HG02970 (cell line): ENCODE results near the gene DGCR2.

ENCODE experiments used
- ATAC-seq: cut with Tn5 transposase; IDR thresholded peaks from one replicate; pipeline ENCODE4 v1.9.1; 2021; ENCODE audit warnings: mild to moderate bottlenecking, moderate library complexity, moderate number of reproducible peaks; ENCODE audit not compliant: unreplicated experiment, low FRiP score

DGCR2 gene

GRCh38 chr22:19110064-19110458 lies 12.2 kb downstream of the DGCR2 start:
- no peak for ATAC-seq

- ATAC-seq, result no peak
These were observed 12.8 kb downstream of the DGCR2 start for GRCh38 chr22:19109198-19110063.

- ATAC-seq, result no peak
These were observed 13.4 kb downstream of the DGCR2 start for GRCh38 chr22:19108807-19109197.

GRCh38 chr22:19107730-19108074 lies 14.5 kb downstream of the DGCR2 start:
- ATAC-seq, result no peak

DNA sequence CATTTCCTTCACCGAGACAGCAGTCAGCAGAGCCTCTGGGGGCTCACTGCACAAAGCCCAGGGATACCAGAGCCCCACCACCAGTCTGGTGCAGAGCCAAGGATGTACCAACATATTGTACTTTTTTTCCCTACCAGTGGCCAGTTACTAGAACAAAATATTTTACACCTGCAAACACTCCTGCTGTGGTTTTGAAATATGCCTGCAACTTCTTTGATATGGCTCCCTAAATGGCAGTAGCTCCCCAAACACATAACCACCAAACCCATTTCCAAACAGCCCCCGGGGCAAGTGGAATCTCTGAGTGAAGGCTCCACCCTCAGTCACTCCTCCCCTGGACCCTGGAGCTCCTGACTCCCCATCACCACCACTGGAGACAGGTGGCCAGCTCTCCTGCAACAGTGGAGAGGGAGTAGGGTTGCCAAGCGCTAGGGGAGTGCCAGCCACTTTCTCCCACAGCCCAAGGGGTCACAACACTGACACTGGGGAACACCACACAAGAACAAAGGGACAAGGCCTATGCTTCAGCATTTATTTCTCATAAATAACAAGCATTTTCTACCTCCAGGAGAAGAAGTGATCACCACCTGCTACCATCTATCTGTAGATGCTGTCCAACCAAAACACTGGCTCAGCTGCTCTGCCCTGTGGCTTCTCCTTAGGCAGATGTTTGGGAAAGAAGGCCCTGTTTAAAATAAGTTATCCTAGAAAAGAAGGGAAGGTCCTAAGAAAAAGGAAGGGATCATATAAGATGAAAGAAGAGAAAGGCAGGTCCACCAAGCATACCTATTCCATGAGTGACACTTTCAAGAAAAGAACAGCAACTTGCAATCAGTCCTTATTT lies 15.1 kb downstream of the DGCR2 start:
- no peak for ATAC-seq

- no peak for ATAC-seq
These were observed 16.1 kb downstream of the DGCR2 start for GRCh38 chr22:19105867-19106802.

DNA sequence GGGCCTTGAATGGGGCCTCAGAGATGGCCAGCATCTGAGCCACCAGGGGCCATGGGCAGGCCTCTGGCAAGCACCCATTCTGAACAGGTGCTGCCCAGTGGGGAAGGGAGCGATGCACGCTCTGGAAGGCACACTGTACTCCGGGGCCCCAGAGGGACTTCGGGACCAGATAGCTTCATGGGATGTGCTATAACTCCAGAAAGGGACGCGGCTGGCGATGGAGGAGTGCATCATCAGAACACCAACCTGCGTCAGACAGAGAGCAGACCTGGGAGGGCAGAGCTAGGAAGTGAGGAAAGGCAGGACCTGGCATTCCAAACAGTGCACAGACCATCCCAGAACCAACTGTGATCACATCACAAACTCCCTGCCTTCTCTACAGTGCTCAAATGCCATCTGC lies 16.8 kb downstream of the DGCR2 start:
- ATAC-seq, result no peak

- ATAC-seq, result no peak
These were observed 18.1 kb downstream of the DGCR2 start for GRCh38 chr22:19103880-19104821.

DNA sequence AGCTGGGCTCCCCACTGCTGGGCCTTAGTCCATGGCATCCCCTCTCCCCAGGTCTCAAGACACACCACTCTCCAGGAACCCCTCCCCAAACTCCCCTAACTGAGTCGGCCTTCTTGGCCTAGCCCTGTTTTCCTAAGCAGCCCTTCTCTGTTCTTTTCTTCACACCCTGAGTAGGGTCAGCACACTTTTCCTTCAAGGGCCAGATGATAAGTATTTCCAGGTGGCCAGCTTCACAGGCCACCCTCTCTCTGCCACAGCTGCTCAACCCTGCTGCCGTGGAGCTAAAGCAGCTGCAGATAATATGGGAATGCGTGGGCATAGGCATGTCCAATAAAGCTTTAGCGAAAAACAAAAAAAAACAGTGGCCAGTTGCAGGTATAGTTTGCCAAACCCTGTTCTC lies 24.1 kb downstream of the DGCR2 start:
- ATAC-seq, result no peak

- ATAC-seq, result no peak
These were observed 24.7 kb downstream of the DGCR2 start for GRCh38 chr22:19097518-19097917.

DNA sequence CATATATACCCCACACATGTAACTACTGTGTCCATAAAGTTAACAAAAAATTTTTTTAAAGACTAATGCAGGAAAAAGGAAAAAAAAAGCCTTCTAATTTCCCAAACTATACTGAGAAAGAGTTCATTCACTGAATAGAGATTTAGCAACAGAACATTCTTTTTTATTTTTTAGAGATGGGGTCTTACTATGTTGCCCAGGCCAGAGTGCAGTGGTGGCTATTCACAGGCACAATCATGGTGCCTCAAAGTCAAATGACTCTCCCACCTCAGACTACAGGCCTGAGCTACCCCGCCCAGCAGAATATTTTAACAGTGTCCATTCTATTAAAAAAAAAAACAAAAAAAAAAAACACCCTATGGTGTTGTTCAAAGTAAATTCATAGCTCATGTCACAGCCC lies 25.7 kb downstream of the DGCR2 start:
- no peak for ATAC-seq

- ATAC-seq, result no peak
These were observed 27.7 kb downstream of the DGCR2 start for GRCh38 chr22:19094393-19094997.

- no peak for ATAC-seq
These were observed 29.5 kb downstream of the DGCR2 start for GRCh38 chr22:19092725-19093124.

DNA sequence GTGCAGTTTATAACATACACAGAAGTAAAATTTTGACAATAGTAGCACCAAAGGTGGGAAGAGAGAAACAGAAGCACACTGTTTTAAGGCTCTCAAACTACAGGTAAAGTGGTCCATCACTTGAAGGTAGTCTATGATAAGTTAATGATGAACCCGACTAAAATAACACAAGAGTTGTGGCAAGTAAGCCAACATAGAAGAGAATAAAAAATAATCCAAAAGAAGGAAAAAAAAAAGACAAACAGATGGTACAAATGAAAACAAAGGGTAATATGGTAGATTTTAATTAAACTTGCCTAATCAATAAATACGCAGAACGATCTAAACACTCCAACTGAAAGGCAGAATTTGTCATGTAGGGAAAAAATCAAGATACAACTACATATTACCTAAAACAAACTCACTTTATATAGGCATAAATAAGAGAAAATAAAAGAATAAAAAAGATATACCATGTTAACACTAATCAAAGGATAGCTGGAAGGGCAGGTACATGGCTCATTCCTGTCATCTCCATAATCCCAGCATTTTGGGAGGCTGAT lies 31.6 kb downstream of the DGCR2 start:
- ATAC-seq, result no peak

GRCh38 chr22:19090183-19090582 lies 32.0 kb downstream of the DGCR2 start:
- ATAC-seq, result no peak

- ATAC-seq, result no peak
These were observed 33.2 kb downstream of the DGCR2 start for GRCh38 chr22:19088866-19089595.

GRCh38 chr22:19086896-19087295 lies 35.3 kb downstream of the DGCR2 start:
- ATAC-seq, result no peak

GRCh38 chr22:19086417-19086816 lies 35.8 kb downstream of the DGCR2 start:
- no peak for ATAC-seq
